Cortex of kidney (tissue), 1 donor: Measurements from ENCODE around the gene KLHDC4.
"Not testable (repeated sequence)": the region's sequence is repeated elsewhere in the genome, so short reads cannot be mapped to it uniquely, and the experiment has no call there.

Source experiments
- DNase-seq: peaks from one replicate; lab custom pipeline; 2025; lab: John Stamatoyannopoulos, UW

KLHDC4 gene

GRCh38 chr16:87788730-87789436 is 23.1 kb upstream of the KLHDC4 start:
- DNase-seq: not testable (repeated sequence)

- not testable (repeated sequence) for DNase-seq
These were observed 21.8 kb upstream of the KLHDC4 start for GRCh38 chr16:87787451-87788091.

- DNase-seq: no peak
These were observed 19.0 kb upstream of the KLHDC4 start for GRCh38 chr16:87784812-87785211.

GRCh38 chr16:87782033-87782432 is 16.2 kb upstream of the KLHDC4 start:
- no peak for DNase-seq

- no peak for DNase-seq
These were observed 14.7 kb upstream of the KLHDC4 start for GRCh38 chr16:87780385-87780989.

GRCh38 chr16:87778830-87779579 is 13.2 kb upstream of the KLHDC4 start:
- no peak for DNase-seq

GRCh38 chr16:87778476-87778829 is 12.7 kb upstream of the KLHDC4 start:
- no peak for DNase-seq

- not testable (repeated sequence) for DNase-seq
These were observed 8.1 kb upstream of the KLHDC4 start for GRCh38 chr16:87773836-87774235.

GRCh38 chr16:87767456-87767855 is 1.7 kb upstream of the KLHDC4 start:
- not testable (repeated sequence) for DNase-seq

GRCh38 chr16:87766485-87766797 is 655 bp upstream of the KLHDC4 start:
- DNase-seq: no peak

GRCh38 chr16:87765473-87765775 is 362 bp downstream of the KLHDC4 start:
- DNase-seq: no peak

GRCh38 chr16:87764600-87765472 is 950 bp downstream of the KLHDC4 start:
- no peak for DNase-seq

GRCh38 chr16:87762620-87763019 is 3.2 kb downstream of the KLHDC4 start:
- no peak for DNase-seq

- DNase-seq: no peak
These were observed 3.7 kb downstream of the KLHDC4 start for GRCh38 chr16:87762071-87762571.

GRCh38 chr16:87761060-87761459 is 4.7 kb downstream of the KLHDC4 start:
- DNase-seq: no peak

- no peak for DNase-seq
These were observed 7.9 kb downstream of the KLHDC4 start for GRCh38 chr16:87757841-87758426.

GRCh38 chr16:87754535-87754934 is 11.3 kb downstream of the KLHDC4 start:
- DNase-seq: no peak

- DNase-seq: no peak
These were observed 18.0 kb downstream of the KLHDC4 start for GRCh38 chr16:87747626-87748414.

GRCh38 chr16:87746178-87746577 is 19.6 kb downstream of the KLHDC4 start:
- DNase-seq: no peak

- no peak for DNase-seq
These were observed 20.9 kb downstream of the KLHDC4 start for GRCh38 chr16:87744750-87745514.
